GM18951 (cell line): ENCODE data around the gene NRSN1.
"Not testable (repeated sequence)": the region's sequence is repeated elsewhere in the genome, so short reads cannot be mapped to it uniquely, and the experiment has no call there.

Source experiments
- POLR2A ChIP-seq: IDR thresholded peaks from 4 replicates; pipeline ENCODE4 v1.6.1; 2011; ENCODE audit warnings: mild to moderate bottlenecking; ENCODE audit not compliant: insufficient read length, insufficient read depth; ENCODE audit errors: extremely low read depth
- in situ Hi-C: fragments of 300-500 bp; cut with MboI; formaldehyde crosslinking; loops from one replicate; pipeline ENCODE4 v1.12.0; 2022; ENCODE audit warnings: low sequenced_read_pairs, mixed read lengths, inconsistent platforms; ENCODE audit not compliant: unreplicated experiment

Gene NRSN1

GRCh38 chr6:24110417-24110816, 15.6 kb upstream of the NRSN1 start:
- no peak for TF ChIP-seq POLR2A
- in situ Hi-C loops, result no loop called here

GRCh38 chr6:24113891-24114290, 12.1 kb upstream of the NRSN1 start:
- no peak for TF ChIP-seq POLR2A
- in situ Hi-C loops, result no loop called here

DNA sequence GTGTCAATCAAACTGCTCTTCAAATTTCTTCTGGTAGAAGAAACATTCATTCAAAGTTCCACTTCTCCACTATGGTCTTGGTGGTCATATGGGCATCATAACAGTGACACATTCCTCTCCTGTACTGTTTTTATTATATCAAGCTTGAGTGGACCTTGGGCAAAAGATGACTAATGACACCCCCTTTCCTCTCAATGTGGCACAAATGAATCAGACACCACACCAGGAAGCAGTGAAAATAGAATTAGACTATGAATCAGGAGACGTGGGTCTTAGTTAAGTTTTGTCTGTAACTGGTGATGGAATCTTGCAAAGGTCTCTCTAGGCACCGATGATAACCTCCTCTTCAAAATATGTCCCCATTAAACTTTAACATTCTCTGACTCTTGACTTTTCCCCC, 9.0 kb upstream of the NRSN1 start:
- in situ Hi-C loops, result no loop called here
- no peak for TF ChIP-seq POLR2A

DNA sequence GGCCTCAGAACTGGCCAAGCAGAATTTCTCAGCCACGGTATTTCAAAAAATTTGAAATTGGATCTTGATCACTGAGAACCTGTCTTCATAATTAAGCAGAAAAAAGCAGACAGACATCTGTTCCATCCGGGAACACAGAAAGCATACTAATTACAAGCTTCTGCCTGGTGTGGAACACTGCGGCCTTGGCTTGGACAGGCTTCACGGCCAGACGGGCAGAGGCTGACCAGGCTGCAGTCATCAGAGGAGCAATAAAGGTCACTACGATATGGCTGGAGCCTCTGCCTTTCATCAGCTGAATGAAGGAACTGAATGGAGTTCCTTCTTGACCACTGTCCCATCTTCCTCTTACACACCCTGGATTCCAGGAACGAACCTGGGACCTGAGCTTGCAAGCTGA, 3.9 kb upstream of the NRSN1 start:
- TF ChIP-seq POLR2A, result no peak
- in situ Hi-C loops, result no loop called here

GRCh38 chr6:24126586-24127192, 674 bp downstream of the NRSN1 start:
- no peak for TF ChIP-seq POLR2A
- in situ Hi-C loops, result no loop called here

DNA sequence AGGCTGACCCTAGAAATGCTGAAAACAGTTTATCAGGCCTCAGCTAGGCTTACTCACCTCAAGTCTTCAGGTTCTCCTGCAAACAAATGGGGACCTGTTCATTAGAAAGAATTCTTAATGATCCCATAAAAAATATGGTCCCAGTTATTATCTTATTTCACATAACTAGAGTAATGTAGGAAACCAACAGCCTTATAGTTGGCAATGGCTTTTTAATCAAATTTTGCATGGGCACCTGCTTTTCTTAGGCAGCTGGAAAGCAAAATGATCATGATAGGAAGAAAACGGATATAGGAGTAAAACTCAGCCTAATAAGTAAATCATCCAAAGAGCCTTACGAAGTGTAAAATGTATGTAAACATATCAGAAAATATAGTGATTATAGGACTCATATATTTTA, 1.3 kb downstream of the NRSN1 start:
- in situ Hi-C loops, result no loop called here
- no peak for TF ChIP-seq POLR2A

DNA sequence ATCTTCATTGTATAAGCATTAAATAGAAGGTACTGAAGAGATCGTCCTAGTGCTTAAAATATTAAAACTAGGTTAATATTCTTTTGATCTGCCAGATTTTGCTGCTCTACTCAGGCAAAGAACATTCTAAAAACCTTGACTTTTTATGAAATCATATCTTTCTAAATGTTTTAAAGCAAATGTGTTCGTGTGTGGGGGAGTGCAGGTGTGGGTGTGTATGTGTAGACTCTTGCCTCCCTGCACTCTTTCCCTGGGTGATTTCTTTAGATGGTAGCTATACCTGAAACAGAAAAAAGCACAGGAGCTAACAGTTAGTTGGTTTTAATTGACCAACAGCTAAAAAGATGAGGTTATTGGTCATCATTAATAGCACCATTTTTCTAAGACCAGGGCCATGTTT, 5.7 kb downstream of the NRSN1 start:
- no peak for TF ChIP-seq POLR2A
- in situ Hi-C loops, result no loop called here

DNA sequence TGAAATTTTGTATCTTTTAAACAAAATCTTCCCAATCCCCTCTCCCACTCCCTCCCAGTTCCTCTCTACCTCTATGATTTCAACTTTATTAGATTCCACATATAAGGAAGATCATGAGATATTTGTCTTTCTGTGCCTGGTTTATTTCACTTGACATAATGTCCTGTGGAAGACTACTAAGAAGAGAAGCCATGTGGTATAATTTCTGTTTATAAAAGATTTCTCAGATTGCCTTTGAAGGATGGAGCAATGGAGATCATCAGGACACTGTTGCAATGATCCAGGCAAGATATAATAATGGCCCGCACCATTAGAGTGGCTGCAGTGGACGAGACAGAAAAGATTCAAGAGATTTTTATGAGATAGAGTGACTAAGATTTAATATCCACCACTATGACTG, 13.1 kb downstream of the NRSN1 start:
- in situ Hi-C loops, result no loop called here
- no peak for TF ChIP-seq POLR2A

DNA sequence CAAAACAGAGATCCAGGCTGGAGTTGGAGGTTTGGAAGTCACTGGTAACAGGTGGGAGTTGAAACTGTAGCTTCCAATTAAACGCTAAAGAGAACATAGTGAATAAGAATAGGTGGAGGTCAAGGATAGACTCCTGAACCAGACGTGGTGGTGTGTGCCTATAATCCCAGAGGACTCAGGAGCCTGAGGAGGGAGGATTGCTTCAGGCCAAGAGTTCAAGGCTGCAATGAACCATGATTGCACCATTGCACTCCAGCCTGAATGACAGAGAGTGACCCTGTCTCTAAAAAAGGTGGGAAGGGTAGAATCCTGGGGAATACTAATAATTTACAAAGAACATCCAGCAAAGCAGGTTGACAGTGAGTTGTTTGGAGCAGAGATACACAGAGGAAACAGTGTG, 13.6 kb downstream of the NRSN1 start:
- in situ Hi-C loops, result no loop called here
- no peak for TF ChIP-seq POLR2A

GRCh38 chr6:24140591-24140990, 14.6 kb downstream of the NRSN1 start:
- TF ChIP-seq POLR2A, result no peak
- in situ Hi-C loops, result no loop called here

DNA sequence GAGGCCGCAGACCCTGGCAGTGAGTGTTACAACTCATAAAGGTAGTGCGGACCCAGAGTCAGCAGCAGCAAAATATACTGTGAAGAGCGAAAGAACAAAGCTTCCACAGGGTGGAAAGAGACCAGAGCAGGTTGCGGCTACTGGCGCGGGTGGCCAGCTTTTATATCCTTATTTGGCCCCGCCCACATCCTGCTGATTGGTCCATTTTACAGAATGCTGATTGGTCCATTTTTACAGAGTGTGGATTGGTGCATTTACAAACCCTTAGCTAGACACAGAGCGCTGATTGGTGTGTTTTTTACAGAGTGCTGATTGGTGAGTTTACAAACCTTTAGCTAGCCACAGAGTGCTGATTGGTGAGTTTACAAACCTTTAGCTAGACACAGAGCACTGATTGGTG, 16.7 kb downstream of the NRSN1 start:
- in situ Hi-C loops, result not testable (repeated sequence)

GRCh38 chr6:24145690-24146131, 19.7 kb downstream of the NRSN1 start:
- in situ Hi-C loops, result no loop called here
- TF ChIP-seq POLR2A, result no peak

- in situ Hi-C loops, result no loop called here
- no peak for TF ChIP-seq POLR2A
Measured at GRCh38 chr6:24146871-24147270, 20.9 kb downstream of the NRSN1 start.

- in situ Hi-C loops, result no loop called here
- TF ChIP-seq POLR2A, result no peak
Measured at GRCh38 chr6:24147511-24148153, 21.6 kb downstream of the NRSN1 start.
